Activated naive CD8-positive, alpha-beta T cell treated with anti-CD3 and anti-CD28 coated beads, Interleukin-2, amount 50 U/mL, for 24 hours (primary cell): ENCODE measurements around the gene CDKN2D.

ENCODE experiments used
- ATAC-seq: fragments of 150-1000 bp; cut with Tn5 transposase; one replicate; pipeline ENCODE4 v1.10.0; 2021
- DNase-seq: peaks from one replicate; pipeline ENCODE4 v3.0.0; 2021
- H3K27ac Mint-ChIP-seq: one replicate; pipeline ENCODE4 v1.8.0; 2021; ENCODE audit warnings: mild to moderate bottlenecking, mixed read lengths
- H3K27me3 Mint-ChIP-seq: one replicate; pipeline ENCODE4 v1.8.0; 2021; ENCODE audit warnings: mixed read lengths
- H3K36me3 Mint-ChIP-seq: one replicate; pipeline ENCODE4 v1.8.0; 2021; ENCODE audit warnings: low read depth, mixed read lengths
- H3K4me1 Mint-ChIP-seq: one replicate; pipeline ENCODE4 v1.8.0; 2021; ENCODE audit warnings: mixed read lengths
- H3K4me3 Mint-ChIP-seq: one replicate; pipeline ENCODE4 v1.8.0; 2021; ENCODE audit warnings: mild to moderate bottlenecking, moderate library complexity, mixed read lengths
- H3K9me3 Mint-ChIP-seq: one replicate; pipeline ENCODE4 v1.8.0; 2021; ENCODE audit warnings: mixed read lengths

CDKN2D gene

DNA sequence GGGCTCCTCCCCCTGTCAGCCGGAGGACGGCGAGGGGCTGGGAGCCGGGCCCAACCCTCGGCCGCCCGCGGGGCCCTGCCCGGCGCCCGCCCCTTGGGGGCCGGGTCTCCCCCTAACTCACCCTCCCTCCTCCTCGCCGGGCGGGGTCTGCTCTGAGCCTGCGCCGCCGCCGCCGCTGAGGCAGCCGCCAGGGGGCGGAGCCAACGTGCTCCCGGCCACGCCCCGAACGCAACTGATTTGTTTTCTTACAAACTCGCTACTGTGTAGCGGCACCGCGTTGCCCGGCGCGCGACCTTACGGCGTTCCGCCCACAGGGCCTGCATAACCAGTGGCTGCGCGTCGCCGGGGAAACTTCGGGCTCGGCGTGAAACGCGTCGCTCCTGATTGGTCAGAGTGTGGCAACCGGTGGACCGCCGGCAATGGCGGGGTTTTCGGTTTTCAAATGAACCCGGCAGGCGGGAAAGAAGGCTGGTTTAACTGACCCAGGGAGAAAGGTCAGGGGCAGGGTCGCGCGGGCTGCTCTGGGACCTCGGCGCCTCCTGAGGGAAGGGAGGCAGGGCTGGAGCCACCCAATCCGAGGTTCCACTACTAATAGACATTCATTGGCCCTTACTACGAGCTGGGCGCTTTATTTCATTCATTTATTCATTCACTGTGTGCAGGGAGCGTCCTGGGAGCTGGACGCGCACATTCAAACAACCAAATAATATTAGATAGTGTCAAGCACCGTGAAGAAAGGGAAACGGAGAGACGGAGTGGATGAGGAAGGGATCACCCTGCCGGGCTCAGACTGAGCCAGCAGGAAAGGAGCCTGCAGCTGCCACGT is at the start of gene CDKN2D:
Gene CDKN2D (minus strand): TSS at position 154 of the 826 bp plus-strand sequence. CDS start 326 bp downstream, outside the sequence.
- peak; percentile 100 for DNase-seq
- Mint-ChIP-seq H3K36me3 (peaks cover 21% of the 10 kb centered on the region), H3K9me3 (no peaks in the 10 kb centered on the region), H3K4me3 (peak within 1 kb of the TSS; percentile 98), H3K27ac (peak within 1 kb of the TSS; percentile 100), H3K4me1 (peaks cover 52% of the 10 kb centered on the region), H3K27me3 (no peaks in the 10 kb centered on the region)
- ATAC-seq: peak; percentile 78

DNA sequence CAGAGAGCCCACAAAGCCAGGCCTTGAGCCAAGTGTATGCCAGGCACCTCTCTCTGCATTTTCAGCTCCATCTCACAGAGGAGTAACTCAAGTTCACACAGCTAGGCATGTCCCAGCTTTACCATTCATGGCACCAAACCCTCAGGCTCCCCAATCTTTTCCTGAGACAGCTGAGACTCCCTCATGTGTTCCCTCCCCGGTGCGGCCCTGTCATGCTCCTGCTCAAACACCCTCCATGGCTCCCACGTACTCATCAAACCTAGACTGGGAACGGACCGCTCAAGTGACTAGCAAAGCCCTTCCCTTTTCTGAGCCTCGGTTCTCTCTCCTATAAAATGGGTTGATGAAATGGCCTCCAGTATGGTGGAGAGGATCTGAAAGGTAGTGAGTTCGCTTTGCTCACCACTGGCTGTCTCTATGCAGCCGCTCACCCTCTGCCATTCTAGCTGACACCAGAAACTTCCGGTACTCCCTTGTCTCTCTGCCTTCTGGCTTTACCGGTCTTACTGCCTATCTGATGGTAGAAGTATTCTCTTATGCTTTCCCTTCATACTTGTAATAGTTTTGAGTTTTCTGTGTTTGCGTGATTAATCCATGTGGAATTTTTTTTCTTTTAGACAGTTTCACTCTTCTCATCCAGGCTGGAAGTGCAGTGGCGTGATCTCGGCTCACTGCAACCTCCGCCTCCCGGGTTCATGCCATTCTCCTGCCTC is 48.8 kb upstream of the CDKN2D start:
- no peak for DNase-seq
- Mint-ChIP-seq H3K4me1 (peaks cover 41% of the 10 kb centered on the region), H3K9me3 (no peaks in the 10 kb centered on the region), H3K4me3 (no peak overlapping the region), H3K27ac (peak overlapping the region; percentile 28), H3K36me3 (peaks cover 19% of the 10 kb centered on the region), H3K27me3 (no peaks in the 10 kb centered on the region)
- no peak for ATAC-seq

DNA sequence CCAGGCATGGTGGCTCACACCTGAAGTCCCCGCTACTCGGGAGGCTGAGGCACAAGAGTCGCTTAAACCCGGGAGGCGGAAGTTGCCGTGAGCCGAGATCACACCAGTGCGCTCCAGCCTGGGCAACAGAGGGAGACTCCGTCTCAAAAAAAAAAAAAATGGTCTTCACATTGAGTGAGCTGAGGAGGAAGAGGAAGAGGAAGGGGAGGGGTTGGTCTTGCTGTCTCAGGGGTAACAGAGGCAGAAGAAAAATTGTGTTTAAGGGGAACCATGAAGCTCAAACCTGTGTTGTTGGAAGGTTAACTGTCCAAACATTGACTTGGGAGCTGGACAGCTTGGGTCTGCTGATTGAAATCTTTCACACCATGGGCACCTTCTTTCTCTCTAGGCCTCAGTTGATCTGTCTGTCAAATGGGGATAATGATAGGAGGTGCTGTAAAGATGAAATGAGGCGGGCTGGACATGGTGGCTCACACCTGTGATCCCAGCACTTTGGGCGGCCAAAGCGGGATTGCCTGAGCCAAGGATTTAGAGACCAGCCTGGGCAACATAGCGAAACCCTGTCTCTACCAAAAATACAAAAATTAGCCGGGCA is 46.7 kb upstream of the CDKN2D start:
- H3K4me1 Mint-ChIP-seq: peaks cover 26% of the 10 kb centered on the region

DNA sequence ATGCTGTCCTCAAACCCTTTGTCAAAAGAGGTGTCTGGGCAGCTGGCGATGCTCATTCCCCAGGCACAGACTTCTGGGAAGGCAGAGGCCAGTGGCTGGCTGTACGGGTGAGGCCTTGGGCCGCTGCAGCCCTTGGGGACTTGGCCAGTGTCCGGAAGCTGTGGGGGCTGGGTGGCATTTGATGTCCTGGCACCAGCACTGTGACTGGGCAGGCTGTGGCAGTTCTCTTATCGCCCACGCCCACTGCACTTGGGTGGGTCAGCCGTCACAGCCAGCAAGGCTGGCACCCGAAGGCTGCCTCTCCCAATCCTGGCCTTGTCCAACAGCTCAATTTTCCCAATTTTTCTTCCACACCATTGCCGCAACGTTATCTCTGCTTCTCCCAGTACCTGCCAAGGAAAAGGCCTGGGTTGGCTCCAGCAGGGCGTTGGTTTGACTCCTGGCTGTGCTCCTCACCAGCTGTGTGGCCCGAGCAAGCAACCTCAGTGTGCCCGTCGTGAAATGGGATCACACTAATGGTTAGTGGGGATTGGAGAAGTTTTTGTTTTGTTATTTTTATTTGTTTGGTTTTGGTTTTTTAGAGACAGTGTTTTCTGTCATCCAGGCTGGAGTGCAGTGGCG is 43.8 kb upstream of the CDKN2D start:
- H3K4me1 Mint-ChIP-seq: peaks cover 25% of the 10 kb centered on the region
- no peaks in the 10 kb centered on the region for H3K9me3 Mint-ChIP-seq
- no peak for DNase-seq
- ATAC-seq: no peak
- H3K27ac Mint-ChIP-seq: no peak overlapping the region
- H3K27me3 Mint-ChIP-seq: no peaks in the 10 kb centered on the region
- H3K4me3 Mint-ChIP-seq: peak overlapping the region; percentile 29
- peaks cover 14% of the 10 kb centered on the region for H3K36me3 Mint-ChIP-seq

More for the DNA sequence above, 46.7 kb upstream of the CDKN2D start:
- Mint-ChIP-seq H3K9me3 (no peaks in the 10 kb centered on the region), H3K27me3 (no peaks in the 10 kb centered on the region), H3K4me3 (no peak overlapping the region), H3K27ac (no peak overlapping the region), H3K36me3 (peaks cover 18% of the 10 kb centered on the region)
- no peak for ATAC-seq
- no peak for DNase-seq

DNA sequence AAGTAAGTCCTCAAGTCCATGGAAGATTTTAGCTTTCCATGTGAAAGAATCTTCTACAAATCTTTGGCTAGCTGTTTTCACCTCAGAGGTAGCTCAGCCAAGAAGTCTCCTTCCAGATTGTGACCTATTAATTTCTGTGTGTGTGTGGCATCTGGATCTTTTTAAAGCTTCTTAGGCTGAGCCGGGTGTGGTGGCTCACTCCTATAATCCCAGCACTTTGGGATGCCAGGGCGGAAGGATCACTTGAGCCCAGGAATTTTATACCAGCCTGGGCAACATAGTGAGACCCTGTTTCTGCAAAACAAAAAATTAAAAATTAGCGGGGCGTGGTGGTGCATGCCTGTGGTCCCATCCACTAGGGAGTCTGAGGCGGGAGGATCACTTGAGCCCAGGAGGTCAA is 43.1 kb upstream of the CDKN2D start:
- no peaks in the 10 kb centered on the region for H3K27me3 Mint-ChIP-seq
- H3K4me3 Mint-ChIP-seq: no peak overlapping the region
- DNase-seq (no peak), ATAC-seq (no peak)
- peaks cover 24% of the 10 kb centered on the region for H3K4me1 Mint-ChIP-seq
- peaks cover 12% of the 10 kb centered on the region for H3K36me3 Mint-ChIP-seq
- no peaks in the 10 kb centered on the region for H3K9me3 Mint-ChIP-seq
- no peak overlapping the region for H3K27ac Mint-ChIP-seq

DNA sequence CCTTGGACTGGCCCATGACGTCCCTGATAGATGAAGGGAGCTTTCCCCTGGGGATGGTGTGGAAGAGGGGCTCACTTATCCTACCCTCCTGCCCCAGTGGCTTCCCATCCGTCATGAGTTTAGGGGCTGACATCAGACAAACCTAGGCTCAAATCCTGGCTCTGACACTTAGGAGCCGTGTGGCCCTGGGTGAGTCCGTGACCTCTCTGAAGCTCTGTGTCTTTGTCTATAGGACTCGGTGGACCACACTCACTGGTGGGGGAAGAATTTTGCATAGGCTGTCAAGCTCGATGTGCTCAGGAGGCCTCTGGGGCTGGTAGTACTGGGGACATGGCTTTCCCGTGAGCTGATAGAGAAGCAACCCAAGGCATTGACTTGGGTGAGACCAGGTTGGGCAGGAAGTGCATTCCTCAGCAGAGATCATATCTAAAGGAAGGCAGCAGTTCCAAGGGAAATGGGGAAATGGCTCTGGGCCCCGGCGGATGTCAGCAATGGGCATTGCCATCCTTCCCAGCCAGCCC is 35.7 kb upstream of the CDKN2D start:
- no peaks in the 10 kb centered on the region for H3K9me3 Mint-ChIP-seq
- H3K36me3 Mint-ChIP-seq: peaks cover 7% of the 10 kb centered on the region
- ATAC-seq (no peak), DNase-seq (no peak)
- H3K27ac Mint-ChIP-seq: peak overlapping the region; percentile 81
- peak overlapping the region; percentile 96 for H3K4me3 Mint-ChIP-seq
- no peaks in the 10 kb centered on the region for H3K27me3 Mint-ChIP-seq
- H3K4me1 Mint-ChIP-seq: peaks cover 33% of the 10 kb centered on the region

DNA sequence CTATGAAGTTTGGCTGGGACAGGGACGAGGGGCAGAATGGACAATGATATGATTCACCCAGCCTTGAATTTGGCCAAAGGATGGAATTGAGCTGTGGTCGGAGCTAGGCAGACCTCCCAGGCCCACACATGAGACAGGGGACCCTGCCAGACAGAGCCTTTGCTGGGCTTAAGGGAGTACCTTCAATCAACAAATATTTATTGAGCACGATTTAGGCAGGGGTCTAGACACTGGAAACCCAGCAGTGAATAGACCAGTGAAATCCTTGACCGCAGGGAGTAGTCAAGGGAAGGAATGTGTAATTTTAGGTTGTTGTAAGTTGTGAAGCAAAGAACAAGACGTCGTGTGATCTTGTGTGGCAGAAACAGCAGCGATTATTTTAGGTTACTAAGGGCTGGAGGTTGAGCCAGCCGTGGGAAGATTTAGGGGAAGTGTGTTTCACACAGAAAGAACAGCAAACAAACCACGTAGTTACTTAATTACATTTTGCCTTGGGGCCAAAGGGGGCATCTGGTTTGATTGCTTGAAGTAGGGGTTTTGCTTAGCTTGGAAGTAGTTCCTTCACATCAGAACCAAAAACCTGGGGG is 35.2 kb upstream of the CDKN2D start:
- Mint-ChIP-seq H3K36me3 (peaks cover 7% of the 10 kb centered on the region), H3K9me3 (no peaks in the 10 kb centered on the region), H3K4me1 (peaks cover 33% of the 10 kb centered on the region), H3K27ac (peak overlapping the region; percentile 81), H3K4me3 (peak overlapping the region; percentile 96), H3K27me3 (no peaks in the 10 kb centered on the region)
- DNase-seq (peak; percentile 34), ATAC-seq (peak; percentile 22)

DNA sequence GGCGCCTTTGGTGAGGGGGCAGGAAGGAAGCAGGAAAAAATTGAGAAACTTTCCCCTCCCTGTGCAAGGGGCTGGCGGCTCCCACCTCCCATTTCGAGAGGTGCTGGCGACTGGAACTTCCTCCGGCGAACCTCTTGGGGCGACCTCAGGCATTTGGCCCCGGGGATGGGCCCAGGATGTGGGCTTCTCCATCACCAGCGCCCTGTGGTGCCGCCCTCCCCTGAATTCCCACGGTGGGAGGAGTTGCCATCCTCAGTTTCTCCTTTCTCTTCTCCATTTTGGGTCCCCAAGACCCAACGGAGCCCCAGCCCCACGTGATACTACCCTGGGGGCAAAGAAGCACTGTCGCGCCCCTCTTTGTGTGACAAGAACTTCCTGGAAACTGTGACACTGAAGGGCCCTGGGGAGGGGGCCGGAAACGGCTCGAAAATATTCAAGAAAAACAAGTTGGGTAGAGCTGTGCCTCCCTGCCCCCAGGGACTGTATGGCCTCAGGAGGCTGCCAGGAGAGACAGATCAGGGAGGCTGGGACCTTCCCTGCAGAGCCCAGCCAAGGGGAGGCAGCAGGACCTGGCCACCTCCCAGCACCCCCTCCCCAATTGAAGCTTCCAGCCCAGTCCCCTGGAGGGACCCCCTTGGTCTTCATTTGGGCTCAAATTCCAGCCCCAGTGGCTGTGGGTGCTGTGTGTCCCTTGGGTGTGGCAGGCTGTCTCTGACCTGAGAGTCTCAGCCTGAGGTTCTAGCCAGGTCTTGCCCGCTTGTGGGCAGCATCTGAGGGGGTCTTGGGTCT is 34.5 kb upstream of the CDKN2D start:
- Mint-ChIP-seq H3K27ac (peak overlapping the region; percentile 81), H3K9me3 (no peaks in the 10 kb centered on the region), H3K27me3 (no peaks in the 10 kb centered on the region), H3K4me3 (peak overlapping the region; percentile 96), H3K4me1 (peaks cover 33% of the 10 kb centered on the region), H3K36me3 (peaks cover 7% of the 10 kb centered on the region)
- ATAC-seq (peak; percentile 78), DNase-seq (peak; percentile 81)

DNA sequence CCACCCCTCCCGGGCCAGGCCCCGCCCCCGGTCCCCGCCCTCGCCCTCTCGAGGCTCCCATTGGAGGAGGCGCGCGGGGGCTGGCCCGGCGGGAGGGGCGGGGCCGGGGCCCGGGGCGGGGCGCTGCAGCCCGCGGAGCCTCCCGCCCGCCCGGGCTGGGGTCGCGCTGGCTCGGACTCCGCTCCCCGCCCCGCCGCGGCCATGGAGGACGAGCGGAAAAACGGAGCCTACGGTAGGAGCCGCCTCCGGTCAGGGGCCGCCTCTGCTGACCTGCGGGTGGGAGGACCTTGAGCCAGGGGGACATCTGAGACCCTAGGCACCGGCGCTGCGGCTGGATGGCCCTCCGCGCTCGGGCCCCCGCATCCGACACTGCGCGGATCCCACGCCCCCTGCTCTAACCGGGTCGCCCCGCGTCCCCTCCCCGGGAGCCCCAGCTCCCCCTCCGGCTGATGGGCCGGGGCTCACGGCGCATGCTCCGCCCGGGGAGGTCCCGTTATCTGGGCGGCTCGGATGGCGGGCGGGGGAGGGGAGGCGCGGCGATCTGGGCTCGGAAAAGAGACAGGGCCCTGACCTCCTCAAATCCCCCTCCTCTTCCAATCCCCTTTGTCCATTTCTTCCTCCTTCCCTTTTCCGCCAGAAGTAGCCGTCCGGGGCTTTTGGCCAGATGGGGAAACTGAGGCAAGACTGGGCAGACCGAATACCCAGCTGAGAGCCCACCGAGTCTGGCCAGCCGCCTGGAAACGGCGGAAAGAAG is 33.7 kb upstream of the CDKN2D start:
- Mint-ChIP-seq H3K4me1 (peaks cover 33% of the 10 kb centered on the region), H3K27me3 (no peaks in the 10 kb centered on the region), H3K27ac (peak overlapping the region; percentile 81), H3K9me3 (no peaks in the 10 kb centered on the region), H3K4me3 (peak overlapping the region; percentile 96), H3K36me3 (peaks cover 7% of the 10 kb centered on the region)
- ATAC-seq: peak; percentile 78
- peak; percentile 92 for DNase-seq

DNA sequence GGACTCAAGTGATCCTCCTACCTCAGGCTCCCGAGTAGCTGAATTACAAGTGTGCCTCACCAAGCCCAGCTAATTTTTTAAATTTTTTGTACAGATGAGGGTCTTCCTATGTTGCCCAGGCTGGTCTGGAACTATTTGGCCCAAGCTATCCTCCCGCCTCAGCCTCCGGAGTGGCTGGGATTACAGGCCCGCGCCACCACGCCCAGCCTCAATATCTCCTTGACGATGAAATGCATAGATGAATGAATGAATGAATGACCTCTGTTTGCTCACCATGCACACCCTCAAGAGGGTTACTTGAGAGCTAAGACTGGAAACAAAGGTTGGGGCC is 33.2 kb upstream of the CDKN2D start:
- Mint-ChIP-seq H3K4me3 (peak overlapping the region; percentile 66), H3K27ac (peak overlapping the region; percentile 61), H3K4me1 (peaks cover 31% of the 10 kb centered on the region), H3K9me3 (no peaks in the 10 kb centered on the region), H3K27me3 (peaks cover under 1% of the 10 kb centered on the region), H3K36me3 (peaks cover 7% of the 10 kb centered on the region)
- no peak for DNase-seq
- no peak for ATAC-seq

DNA sequence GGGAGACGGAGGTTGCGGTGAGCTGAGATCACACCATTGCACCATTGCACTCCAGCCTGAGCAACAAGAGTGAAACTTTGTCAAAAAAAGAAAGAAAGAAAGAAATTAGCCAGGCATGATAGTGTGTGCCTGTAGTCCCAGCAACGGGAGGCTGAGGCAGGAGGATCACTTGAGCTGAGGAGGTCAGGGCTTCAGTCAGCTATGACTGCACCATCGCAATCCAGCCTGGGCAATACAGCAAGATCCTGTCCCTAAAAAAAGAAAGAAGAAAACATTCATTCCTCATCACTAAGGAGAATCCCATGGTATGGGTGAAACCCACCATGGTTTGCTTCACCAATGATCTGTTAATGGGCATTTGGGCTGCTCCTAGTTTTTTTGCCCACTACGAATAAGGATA is 31.4 kb upstream of the CDKN2D start:
- Mint-ChIP-seq H3K9me3 (no peaks in the 10 kb centered on the region), H3K36me3 (peaks cover 7% of the 10 kb centered on the region), H3K4me1 (peaks cover 42% of the 10 kb centered on the region), H3K27ac (no peak overlapping the region), H3K27me3 (peaks cover 1% of the 10 kb centered on the region), H3K4me3 (no peak overlapping the region)
- ATAC-seq (no peak), DNase-seq (no peak)

DNA sequence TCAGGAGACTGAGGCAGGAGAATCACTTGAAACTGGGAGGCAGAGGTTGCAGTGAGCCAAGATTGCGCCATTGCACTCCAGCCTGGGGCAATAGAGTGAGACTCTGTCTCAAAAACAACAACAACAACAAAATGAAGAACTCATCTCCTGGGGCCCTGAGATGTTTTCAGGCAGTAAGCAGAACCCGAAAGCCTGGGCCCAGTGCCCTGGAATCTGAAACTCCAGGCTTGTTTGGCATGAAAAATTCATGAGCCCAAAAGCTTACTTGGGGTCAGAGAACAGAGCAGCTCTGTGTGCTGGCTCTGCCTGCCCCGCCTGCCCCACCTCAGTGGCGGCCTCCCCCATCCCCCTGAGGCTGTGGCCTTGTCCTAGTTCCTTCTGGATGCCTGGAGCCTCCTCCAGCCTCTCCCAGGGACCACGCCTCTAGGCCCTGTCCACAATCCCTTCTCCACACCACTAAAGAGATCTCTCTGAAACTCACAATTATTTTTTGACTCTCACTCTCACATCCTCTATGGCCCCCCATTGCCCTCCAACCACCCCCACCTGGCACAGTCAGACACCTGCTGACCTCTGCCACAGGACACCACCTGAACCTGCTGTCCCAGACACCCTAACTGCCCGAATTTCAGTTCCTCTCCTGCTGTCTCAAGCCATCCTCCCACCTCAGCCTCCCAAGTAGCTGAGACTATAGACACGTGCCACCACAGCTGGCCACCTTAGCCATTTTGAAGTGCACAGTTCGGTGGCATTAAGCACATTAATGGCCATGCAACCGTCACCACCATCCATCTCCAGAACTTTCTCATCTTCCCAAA is 25.2 kb upstream of the CDKN2D start:
- peaks cover 1% of the 10 kb centered on the region for H3K27me3 Mint-ChIP-seq
- H3K9me3 Mint-ChIP-seq: no peaks in the 10 kb centered on the region
- no peak overlapping the region for H3K27ac Mint-ChIP-seq
- no peak for ATAC-seq
- H3K4me1 Mint-ChIP-seq: peaks cover 25% of the 10 kb centered on the region
- no peak for DNase-seq
- no peak overlapping the region for H3K4me3 Mint-ChIP-seq
- H3K36me3 Mint-ChIP-seq: no peaks in the 10 kb centered on the region
